HCT116 (cell line): Measurements from ENCODE around the gene NDUFB10.

Experiments
- JUND ChIP-seq: IDR thresholded peaks from 2 replicates; pipeline ENCODE4 v1.6.1; 2012
- POLR2A ChIP-seq: IDR thresholded peaks from 2 replicates; pipeline ENCODE4 v1.7.0; 2011; ENCODE audit warnings: borderline replicate concordance; ENCODE audit not compliant: insufficient read depth, insufficient read length; ENCODE audit errors: extremely low read depth
- POLR2AphosphoS5 ChIP-seq: IDR thresholded peaks from 2 replicates; pipeline ENCODE4 v1.6.1; 2011; ENCODE audit warnings: mild to moderate bottlenecking, low read depth, low read length, moderate library complexity
- RAD21 ChIP-seq: IDR thresholded peaks from 2 replicates; pipeline ENCODE4 v1.6.1; 2012; ENCODE audit warnings: low read depth, mild to moderate bottlenecking
- SRF ChIP-seq: IDR thresholded peaks from 2 replicates; pipeline ENCODE4 v1.6.1; 2012; ENCODE audit warnings: low read depth
- YY1 ChIP-seq: IDR thresholded peaks from 2 replicates; pipeline ENCODE4 v1.6.1; 2011; ENCODE audit warnings: low read length, low read depth, moderate library complexity, mild to moderate bottlenecking; ENCODE audit not compliant: insufficient replicate concordance; ENCODE audit errors: extremely low read depth
- ZNF274 ChIP-seq: fragments of 200-500 bp; sonication (Bioruptor generic); IDR thresholded peaks from 2 replicates; pipeline ENCODE4 v1.6.1; 2014; ENCODE audit warnings: mild to moderate bottlenecking, low read depth, low read length, inconsistent platforms
- TF ChIP-seq, protein P1 (sequence below), 3 experiments: fragments of 200-600 bp in 1 of 3; sonication (generic) in 1 of 3; IDR thresholded peaks in 2 of 3; conservative IDR thresholded peaks in 1 of 3; 2 replicates each; pipeline ENCODE4 v1.5.1; 2012 to 2017; ENCODE audit warnings: low read depth in 2 of 3, low read length in 2 of 3, antibody characterized with exemption in 1 of 3, borderline replicate concordance in 1 of 3, control low read depth in 1 of 3, mild to moderate bottlenecking in 1 of 3, mixed read lengths in 1 of 3, mixed run types in 1 of 3, moderate library complexity in 1 of 3; ENCODE audit not compliant: insufficient read depth in 1 of 3
- TF ChIP-seq, protein P2 (sequence below): IDR thresholded peaks from 2 replicates; pipeline ENCODE4 v1.6.1; 2012; ENCODE audit warnings: low read depth

DNA sequence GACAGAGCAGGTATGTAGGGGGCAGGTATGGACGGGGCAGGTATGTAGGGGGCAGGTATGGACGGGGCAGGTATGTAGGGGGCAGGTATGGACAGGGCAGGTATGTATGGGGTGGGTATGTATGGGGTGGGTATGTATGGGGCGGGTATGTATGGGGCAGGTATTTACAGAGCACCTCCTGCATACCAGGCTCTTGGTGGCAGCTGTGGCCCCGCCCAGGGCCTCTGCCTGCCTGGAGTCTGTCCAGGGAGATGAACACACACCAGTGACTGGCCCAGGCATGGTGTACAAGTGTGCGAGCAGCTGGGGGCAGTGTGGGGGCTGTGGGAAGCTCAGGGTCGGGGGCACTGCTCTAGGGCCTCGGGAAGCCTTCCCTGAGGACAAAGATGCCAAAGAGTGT is 9.3 kb upstream of the NDUFB10 start:
- TF ChIP-seq YY1 (no peak), SRF (no peak), POLR2AphosphoS5 (no peak), POLR2A (no peak), RAD21 (no peak), ZNF274 (no peak), JUND (no peak)
- TF ChIP-seq, protein P1, sequence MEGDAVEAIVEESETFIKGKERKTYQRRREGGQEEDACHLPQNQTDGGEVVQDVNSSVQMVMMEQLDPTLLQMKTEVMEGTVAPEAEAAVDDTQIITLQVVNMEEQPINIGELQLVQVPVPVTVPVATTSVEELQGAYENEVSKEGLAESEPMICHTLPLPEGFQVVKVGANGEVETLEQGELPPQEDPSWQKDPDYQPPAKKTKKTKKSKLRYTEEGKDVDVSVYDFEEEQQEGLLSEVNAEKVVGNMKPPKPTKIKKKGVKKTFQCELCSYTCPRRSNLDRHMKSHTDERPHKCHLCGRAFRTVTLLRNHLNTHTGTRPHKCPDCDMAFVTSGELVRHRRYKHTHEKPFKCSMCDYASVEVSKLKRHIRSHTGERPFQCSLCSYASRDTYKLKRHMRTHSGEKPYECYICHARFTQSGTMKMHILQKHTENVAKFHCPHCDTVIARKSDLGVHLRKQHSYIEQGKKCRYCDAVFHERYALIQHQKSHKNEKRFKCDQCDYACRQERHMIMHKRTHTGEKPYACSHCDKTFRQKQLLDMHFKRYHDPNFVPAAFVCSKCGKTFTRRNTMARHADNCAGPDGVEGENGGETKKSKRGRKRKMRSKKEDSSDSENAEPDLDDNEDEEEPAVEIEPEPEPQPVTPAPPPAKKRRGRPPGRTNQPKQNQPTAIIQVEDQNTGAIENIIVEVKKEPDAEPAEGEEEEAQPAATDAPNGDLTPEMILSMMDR (IDR thresholded peaks at IDR 0.05 in 2 of 3, conservative IDR thresholded peaks at IDR 0.05 in 1 of 3; ENCODE audit: borderline replicate concordance in 1 of 3, insufficient read depth in 1 of 3, low read depth in 2 of 3, low read length in 2 of 3) = no peak
- TF ChIP-seq, protein P2, sequence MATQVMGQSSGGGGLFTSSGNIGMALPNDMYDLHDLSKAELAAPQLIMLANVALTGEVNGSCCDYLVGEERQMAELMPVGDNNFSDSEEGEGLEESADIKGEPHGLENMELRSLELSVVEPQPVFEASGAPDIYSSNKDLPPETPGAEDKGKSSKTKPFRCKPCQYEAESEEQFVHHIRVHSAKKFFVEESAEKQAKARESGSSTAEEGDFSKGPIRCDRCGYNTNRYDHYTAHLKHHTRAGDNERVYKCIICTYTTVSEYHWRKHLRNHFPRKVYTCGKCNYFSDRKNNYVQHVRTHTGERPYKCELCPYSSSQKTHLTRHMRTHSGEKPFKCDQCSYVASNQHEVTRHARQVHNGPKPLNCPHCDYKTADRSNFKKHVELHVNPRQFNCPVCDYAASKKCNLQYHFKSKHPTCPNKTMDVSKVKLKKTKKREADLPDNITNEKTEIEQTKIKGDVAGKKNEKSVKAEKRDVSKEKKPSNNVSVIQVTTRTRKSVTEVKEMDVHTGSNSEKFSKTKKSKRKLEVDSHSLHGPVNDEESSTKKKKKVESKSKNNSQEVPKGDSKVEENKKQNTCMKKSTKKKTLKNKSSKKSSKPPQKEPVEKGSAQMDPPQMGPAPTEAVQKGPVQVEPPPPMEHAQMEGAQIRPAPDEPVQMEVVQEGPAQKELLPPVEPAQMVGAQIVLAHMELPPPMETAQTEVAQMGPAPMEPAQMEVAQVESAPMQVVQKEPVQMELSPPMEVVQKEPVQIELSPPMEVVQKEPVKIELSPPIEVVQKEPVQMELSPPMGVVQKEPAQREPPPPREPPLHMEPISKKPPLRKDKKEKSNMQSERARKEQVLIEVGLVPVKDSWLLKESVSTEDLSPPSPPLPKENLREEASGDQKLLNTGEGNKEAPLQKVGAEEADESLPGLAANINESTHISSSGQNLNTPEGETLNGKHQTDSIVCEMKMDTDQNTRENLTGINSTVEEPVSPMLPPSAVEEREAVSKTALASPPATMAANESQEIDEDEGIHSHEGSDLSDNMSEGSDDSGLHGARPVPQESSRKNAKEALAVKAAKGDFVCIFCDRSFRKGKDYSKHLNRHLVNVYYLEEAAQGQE = no peak
